ENCODE results near the gene CCDC6. TPM values are rescaled to one million over a fixed set of nuclear protein-coding genes. Genes with fewer than 3 reads are reported as not detected.

CCDC6 gene
- total and polyA plus RNA-seq, 2 of the 8 experiments (the other 6 are each of a cell fraction or from before 2014, with no cell fraction given): 42.2 to 74.4 TPM

DNA sequence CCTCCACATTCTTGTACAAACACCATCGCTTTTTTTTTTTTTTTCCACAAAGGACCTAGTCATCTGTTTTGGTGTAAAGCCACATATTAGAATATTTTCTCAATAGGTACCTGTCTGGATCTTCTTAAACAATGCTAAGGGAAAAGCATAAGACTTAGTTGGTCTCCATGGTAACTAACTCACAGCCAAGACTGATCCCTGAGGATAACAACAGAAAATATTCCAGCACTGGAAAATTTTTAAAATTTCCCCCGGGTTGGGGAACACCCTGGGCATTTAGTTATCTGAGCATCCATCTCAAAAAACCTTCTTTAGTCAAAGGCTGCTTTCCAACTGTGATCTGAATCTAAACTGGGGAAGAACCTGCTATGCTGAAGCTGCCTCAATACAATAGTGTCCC is 43.7 kb upstream of the CCDC6 start (continued):
- TF ChIP-seq, protein P1, sequence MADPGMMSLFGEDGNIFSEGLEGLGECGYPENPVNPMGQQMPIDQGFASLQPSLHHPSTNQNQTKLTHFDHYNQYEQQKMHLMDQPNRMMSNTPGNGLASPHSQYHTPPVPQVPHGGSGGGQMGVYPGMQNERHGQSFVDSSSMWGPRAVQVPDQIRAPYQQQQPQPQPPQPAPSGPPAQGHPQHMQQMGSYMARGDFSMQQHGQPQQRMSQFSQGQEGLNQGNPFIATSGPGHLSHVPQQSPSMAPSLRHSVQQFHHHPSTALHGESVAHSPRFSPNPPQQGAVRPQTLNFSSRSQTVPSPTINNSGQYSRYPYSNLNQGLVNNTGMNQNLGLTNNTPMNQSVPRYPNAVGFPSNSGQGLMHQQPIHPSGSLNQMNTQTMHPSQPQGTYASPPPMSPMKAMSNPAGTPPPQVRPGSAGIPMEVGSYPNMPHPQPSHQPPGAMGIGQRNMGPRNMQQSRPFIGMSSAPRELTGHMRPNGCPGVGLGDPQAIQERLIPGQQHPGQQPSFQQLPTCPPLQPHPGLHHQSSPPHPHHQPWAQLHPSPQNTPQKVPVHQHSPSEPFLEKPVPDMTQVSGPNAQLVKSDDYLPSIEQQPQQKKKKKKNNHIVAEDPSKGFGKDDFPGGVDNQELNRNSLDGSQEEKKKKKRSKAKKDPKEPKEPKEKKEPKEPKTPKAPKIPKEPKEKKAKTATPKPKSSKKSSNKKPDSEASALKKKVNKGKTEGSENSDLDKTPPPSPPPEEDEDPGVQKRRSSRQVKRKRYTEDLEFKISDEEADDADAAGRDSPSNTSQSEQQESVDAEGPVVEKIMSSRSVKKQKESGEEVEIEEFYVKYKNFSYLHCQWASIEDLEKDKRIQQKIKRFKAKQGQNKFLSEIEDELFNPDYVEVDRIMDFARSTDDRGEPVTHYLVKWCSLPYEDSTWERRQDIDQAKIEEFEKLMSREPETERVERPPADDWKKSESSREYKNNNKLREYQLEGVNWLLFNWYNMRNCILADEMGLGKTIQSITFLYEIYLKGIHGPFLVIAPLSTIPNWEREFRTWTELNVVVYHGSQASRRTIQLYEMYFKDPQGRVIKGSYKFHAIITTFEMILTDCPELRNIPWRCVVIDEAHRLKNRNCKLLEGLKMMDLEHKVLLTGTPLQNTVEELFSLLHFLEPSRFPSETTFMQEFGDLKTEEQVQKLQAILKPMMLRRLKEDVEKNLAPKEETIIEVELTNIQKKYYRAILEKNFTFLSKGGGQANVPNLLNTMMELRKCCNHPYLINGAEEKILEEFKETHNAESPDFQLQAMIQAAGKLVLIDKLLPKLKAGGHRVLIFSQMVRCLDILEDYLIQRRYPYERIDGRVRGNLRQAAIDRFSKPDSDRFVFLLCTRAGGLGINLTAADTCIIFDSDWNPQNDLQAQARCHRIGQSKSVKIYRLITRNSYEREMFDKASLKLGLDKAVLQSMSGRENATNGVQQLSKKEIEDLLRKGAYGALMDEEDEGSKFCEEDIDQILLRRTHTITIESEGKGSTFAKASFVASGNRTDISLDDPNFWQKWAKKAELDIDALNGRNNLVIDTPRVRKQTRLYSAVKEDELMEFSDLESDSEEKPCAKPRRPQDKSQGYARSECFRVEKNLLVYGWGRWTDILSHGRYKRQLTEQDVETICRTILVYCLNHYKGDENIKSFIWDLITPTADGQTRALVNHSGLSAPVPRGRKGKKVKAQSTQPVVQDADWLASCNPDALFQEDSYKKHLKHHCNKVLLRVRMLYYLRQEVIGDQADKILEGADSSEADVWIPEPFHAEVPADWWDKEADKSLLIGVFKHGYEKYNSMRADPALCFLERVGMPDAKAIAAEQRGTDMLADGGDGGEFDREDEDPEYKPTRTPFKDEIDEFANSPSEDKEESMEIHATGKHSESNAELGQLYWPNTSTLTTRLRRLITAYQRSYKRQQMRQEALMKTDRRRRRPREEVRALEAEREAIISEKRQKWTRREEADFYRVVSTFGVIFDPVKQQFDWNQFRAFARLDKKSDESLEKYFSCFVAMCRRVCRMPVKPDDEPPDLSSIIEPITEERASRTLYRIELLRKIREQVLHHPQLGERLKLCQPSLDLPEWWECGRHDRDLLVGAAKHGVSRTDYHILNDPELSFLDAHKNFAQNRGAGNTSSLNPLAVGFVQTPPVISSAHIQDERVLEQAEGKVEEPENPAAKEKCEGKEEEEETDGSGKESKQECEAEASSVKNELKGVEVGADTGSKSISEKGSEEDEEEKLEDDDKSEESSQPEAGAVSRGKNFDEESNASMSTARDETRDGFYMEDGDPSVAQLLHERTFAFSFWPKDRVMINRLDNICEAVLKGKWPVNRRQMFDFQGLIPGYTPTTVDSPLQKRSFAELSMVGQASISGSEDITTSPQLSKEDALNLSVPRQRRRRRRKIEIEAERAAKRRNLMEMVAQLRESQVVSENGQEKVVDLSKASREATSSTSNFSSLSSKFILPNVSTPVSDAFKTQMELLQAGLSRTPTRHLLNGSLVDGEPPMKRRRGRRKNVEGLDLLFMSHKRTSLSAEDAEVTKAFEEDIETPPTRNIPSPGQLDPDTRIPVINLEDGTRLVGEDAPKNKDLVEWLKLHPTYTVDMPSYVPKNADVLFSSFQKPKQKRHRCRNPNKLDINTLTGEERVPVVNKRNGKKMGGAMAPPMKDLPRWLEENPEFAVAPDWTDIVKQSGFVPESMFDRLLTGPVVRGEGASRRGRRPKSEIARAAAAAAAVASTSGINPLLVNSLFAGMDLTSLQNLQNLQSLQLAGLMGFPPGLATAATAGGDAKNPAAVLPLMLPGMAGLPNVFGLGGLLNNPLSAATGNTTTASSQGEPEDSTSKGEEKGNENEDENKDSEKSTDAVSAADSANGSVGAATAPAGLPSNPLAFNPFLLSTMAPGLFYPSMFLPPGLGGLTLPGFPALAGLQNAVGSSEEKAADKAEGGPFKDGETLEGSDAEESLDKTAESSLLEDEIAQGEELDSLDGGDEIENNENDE (IDR thresholded peaks at IDR 0.05; ENCODE audit: insufficient replicate concordance, low read length): no peak

All from H1 (cell line).